Vagina (tissue), 2 donors: ENCODE measurements around the gene UBE2O.

Source experiments
- CTCF ChIP-seq, 3 experiments: fragments of 450-650 bp in 2 of 3; fragments of 200-600 bp in 1 of 3; sonication (generic) in 1 of 3; IDR thresholded peaks; one replicate each; pipeline ENCODE4 v1.5.1; 2017 to 2019; ENCODE audit warnings: antibody characterized with exemption in 3 of 3, mild to moderate bottlenecking in 2 of 3, moderate library complexity in 2 of 3
- POLR2A ChIP-seq, 2 donors: fragments of 450-650 bp; IDR thresholded peaks; one replicate each; pipeline ENCODE4 v1.6.1; 2017; ENCODE audit warnings: antibody characterized with exemption in 2 of 2, mild to moderate bottlenecking in 2 of 2, moderate library complexity in 2 of 2
- POLR2AphosphoS5 ChIP-seq, 2 donors: sonication (generic); formaldehyde crosslinking; IDR thresholded peaks; one replicate each; pipeline ENCODE4 v1.9.0; 2017; ENCODE audit warnings: antibody characterized with exemption in 2 of 2, mild to moderate bottlenecking in 2 of 2, low read depth in 1 of 2; ENCODE audit not compliant: insufficient read depth in 1 of 2

GRCh38 chr17:76459674-76460073, 6.7 kb upstream of the UBE2O start:
- no peak for TF ChIP-seq POLR2AphosphoS5 (IDR thresholded peaks at IDR 0.05; ENCODE audit: insufficient read depth in 1 of 2, low read depth in 1 of 2)
- TF ChIP-seq CTCF (IDR thresholded peaks at IDR 0.05), result no peak
- no peak for TF ChIP-seq POLR2A (IDR thresholded peaks at IDR 0.05)
